Panc1 (cell line): Measurements from ENCODE around the gene RNASE9. TPM values are rescaled to one million over a fixed set of nuclear protein-coding genes. Genes with fewer than 3 reads are reported as not detected.
"Not testable (repeated sequence)": the region's sequence is repeated elsewhere in the genome, so short reads cannot be mapped to it uniquely, and the experiment has no call there.

ENCODE experiments used
- ATAC-seq: fragments of 200-7000 bp; cut with Tn5 transposase; 2 replicates; pipeline ENCODE4 v1.9.1; 2020; ENCODE audit warnings: mild to moderate bottlenecking, moderate library complexity
- BruUV-seq: library from RNA; stranded (reverse); fragments of 400-500 nt; replicated peaks from 2 replicates; lab custom pipeline; 2021; lab: Mats Ljungman, UMichigan
- CTCF ChIA-PET: fragments of 300-600 bp; sonication (Branson Sonifier 250); formaldehyde crosslinking; loops from one replicate; lab custom pipeline; 2022; ENCODE audit warnings: antibody characterized with exemption; lab: Charles Lee
- POLR2A ChIA-PET: fragments of 300-600 bp; sonication (Branson Sonifier 250); formaldehyde crosslinking; loops from one replicate; lab custom pipeline; 2022; ENCODE audit warnings: antibody characterized with exemption; lab: Charles Lee
- DNase-seq: peaks from one replicate; pipeline ENCODE4 v3.0.0-alpha.2; 2010; ENCODE audit warnings: low read depth, low spot score
- H3K27ac ChIP-seq: 2 replicates; pipeline ENCODE4 v1.5.1; 2011; ENCODE audit warnings: mild to moderate bottlenecking, low read length, inconsistent platforms
- H3K27me3 ChIP-seq: fragments of 200-500 bp; sonication (Bioruptor generic); 2 replicates; pipeline ENCODE4 v1.6.0; 2014; ENCODE audit warnings: low read length, inconsistent platforms; ENCODE audit not compliant: control insufficient read depth, insufficient read depth
- H3K36me3 ChIP-seq: fragments of 200-500 bp; sonication (Bioruptor generic); 2 replicates; pipeline ENCODE4 v1.5.1; 2014; ENCODE audit warnings: inconsistent platforms, mild to moderate bottlenecking, low read length, moderate library complexity; ENCODE audit not compliant: control insufficient read depth, insufficient read depth
- H3K4me1 ChIP-seq: 2 replicates; pipeline ENCODE4 v1.5.1; 2011; ENCODE audit warnings: inconsistent platforms, mild to moderate bottlenecking, low read length, moderate library complexity; ENCODE audit not compliant: control insufficient read depth, insufficient read depth
- H3K4me3 ChIP-seq, 2 experiments: 2 replicates each; pipeline ENCODE4 v1.5.1; 2011 to 2012; ENCODE audit warnings: low read depth in 2 of 2, low read length in 2 of 2, mild to moderate bottlenecking in 2 of 2, inconsistent platforms in 1 of 2, moderate library complexity in 1 of 2
- H3K9me3 ChIP-seq: fragments of 200-500 bp; sonication (Bioruptor generic); 2 replicates; pipeline ENCODE4 v1.5.1; 2014; ENCODE audit warnings: low read depth, mild to moderate bottlenecking, inconsistent platforms, low read length, moderate library complexity; ENCODE audit not compliant: control insufficient read depth, insufficient read depth
- POLR2AphosphoS5 ChIP-seq: IDR thresholded peaks from 2 replicates; pipeline ENCODE4 v1.6.1; 2012; ENCODE audit warnings: mild to moderate bottlenecking, low read depth, low read length, moderate library complexity
- REST ChIP-seq, 2 experiments: IDR thresholded peaks; 2 replicates each; pipeline ENCODE4 v1.6.1; 2011 to 2012; ENCODE audit warnings: low read depth in 2 of 2, control low read depth in 1 of 2, low read length in 1 of 2, mild to moderate bottlenecking in 1 of 2, moderate library complexity in 1 of 2; ENCODE audit not compliant: insufficient read depth in 1 of 2
- TCF7L2 ChIP-seq: IDR thresholded peaks from 2 replicates; pipeline ENCODE4 v1.6.1; 2011; ENCODE audit warnings: mild to moderate bottlenecking, low read depth, low read length, inconsistent platforms
- in situ Hi-C: cut with HindIII; loops from 2 replicates; pipeline ENCODE4 v1.10.0; 2016; ENCODE audit warnings: low sequenced_read_pairs, low pct_unique_long_range_greater_than_20kb
- intact Hi-C: fragments of 100-400 bp; cut with micrococcal nuclease; formaldehyde crosslinking; loops from one replicate; pipeline ENCODE4 v1.10.0; 2022; ENCODE audit not compliant: unreplicated experiment
- total RNA-seq: library from RNA; stranded (reverse); gene quantifications from one replicate; pipeline ENCODE4 v1.2.1, GENCODE V29; 2021; ENCODE audit not compliant: unreplicated experiment

The RNASE9 gene
- total RNA-seq, 1 experiment from 2014 or later = not detected

- Histone ChIP-seq H3K27me3 (no peaks in the 10 kb centered on the region), H3K9me3 (no peaks in the 10 kb centered on the region), H3K4me3 (no peak overlapping the region), H3K4me1 (no peaks in the 10 kb centered on the region), H3K36me3 (no peaks in the 10 kb centered on the region), H3K27ac (no peak overlapping the region)
- POLR2A ChIA-PET = no interaction called here
- no TSS peak for BruUV-seq
- DNase-seq (no peak), ATAC-seq (no peak)
- intact Hi-C loops (no loop called here), in situ Hi-C loops (no loop called here)
- CTCF ChIA-PET = no interaction called here
- TF ChIP-seq REST (IDR thresholded peaks at IDR 0.05; ENCODE audit: insufficient read depth in 1 of 2, low read depth in 2 of 2, low read length in 1 of 2) (no peak), POLR2AphosphoS5 (no peak), TCF7L2 (no peak)
These were observed 17.5 kb upstream of the RNASE9 start for GRCh38 chr14:20578325-20578724.

GRCh38 chr14:20572382-20572990, 11.6 kb upstream of the RNASE9 start:
- POLR2A ChIA-PET, ATAC-seq, H3K27me3 ChIP-seq, H3K9me3 ChIP-seq, BruUV-seq, DNase-seq, in situ Hi-C loops, CTCF ChIA-PET, H3K4me3 ChIP-seq, H3K27ac ChIP-seq, H3K36me3 ChIP-seq, H3K4me1 ChIP-seq, intact Hi-C loops: not testable (repeated sequence)

GRCh38 chr14:20570720-20571119, 9.9 kb upstream of the RNASE9 start:
- ATAC-seq, intact Hi-C loops, H3K9me3 ChIP-seq, in situ Hi-C loops, H3K4me1 ChIP-seq, H3K27me3 ChIP-seq, BruUV-seq, H3K27ac ChIP-seq, H3K4me3 ChIP-seq, H3K36me3 ChIP-seq, POLR2A ChIA-PET, DNase-seq, CTCF ChIA-PET: not testable (repeated sequence)

- BruUV-seq, H3K9me3 ChIP-seq, H3K27me3 ChIP-seq, H3K27ac ChIP-seq, in situ Hi-C loops, ATAC-seq, DNase-seq, POLR2A ChIA-PET, H3K36me3 ChIP-seq, H3K4me3 ChIP-seq, CTCF ChIA-PET, intact Hi-C loops, H3K4me1 ChIP-seq: not testable (repeated sequence)
These were observed 9.0 kb upstream of the RNASE9 start for GRCh38 chr14:20569865-20570264.
